Measurements from ENCODE around the gene NKX2-1.
"Not testable (repeated sequence)": the region's sequence is repeated elsewhere in the genome, so short reads cannot be mapped to it uniquely, and the experiment has no call there.

Gene NKX2-1

GRCh38 chr14:36519431-36520321 lies at the start of gene NKX2-1:
Gene NKX2-1, minus strand, starts transcription at chr14:36520232. Its CDS starts 103 bp downstream, at chr14:36520129.
- no peak for DNase-seq (ENCODE audit: low read depth in 2 of 2)

- DNase-seq (ENCODE audit: low read depth in 2 of 2), result no peak
These were observed 36.9 kb upstream of the NKX2-1 start for GRCh38 chr14:36556811-36557433.

GRCh38 chr14:36555998-36556743 lies 36.1 kb upstream of the NKX2-1 start:
- no peak for DNase-seq (ENCODE audit: low read depth in 2 of 2)

- DNase-seq (ENCODE audit: low read depth in 2 of 2), result no peak
These were observed 33.7 kb upstream of the NKX2-1 start for GRCh38 chr14:36553656-36554260.

- no peak for DNase-seq (ENCODE audit: low read depth in 2 of 2)
These were observed 30.9 kb upstream of the NKX2-1 start for GRCh38 chr14:36550899-36551298.

GRCh38 chr14:36544280-36544679 lies 24.2 kb upstream of the NKX2-1 start:
- DNase-seq (ENCODE audit: low read depth in 2 of 2), result not testable (repeated sequence)

- DNase-seq (ENCODE audit: low read depth in 2 of 2), result no peak
These were observed 18.0 kb upstream of the NKX2-1 start for GRCh38 chr14:36538051-36538450.

- no peak for DNase-seq (ENCODE audit: low read depth in 2 of 2)
These were observed 9.0 kb upstream of the NKX2-1 start for GRCh38 chr14:36529062-36529461.

- DNase-seq (ENCODE audit: low read depth in 2 of 2), result no peak
These were observed 5.7 kb upstream of the NKX2-1 start for GRCh38 chr14:36525746-36526099.

- no peak for DNase-seq (ENCODE audit: low read depth in 2 of 2)
These were observed 5.1 kb upstream of the NKX2-1 start for GRCh38 chr14:36524874-36525745.

- DNase-seq (ENCODE audit: low read depth in 2 of 2), result no peak
These were observed 4.3 kb upstream of the NKX2-1 start for GRCh38 chr14:36524220-36524837.

- no peak for DNase-seq (ENCODE audit: low read depth in 2 of 2)
These were observed 3.1 kb upstream of the NKX2-1 start for GRCh38 chr14:36522972-36523715.

- no peak for DNase-seq (ENCODE audit: low read depth in 2 of 2)
These were observed 2.4 kb upstream of the NKX2-1 start for GRCh38 chr14:36522347-36522971.

GRCh38 chr14:36521598-36522345 lies 1.7 kb upstream of the NKX2-1 start:
- DNase-seq (ENCODE audit: low read depth in 2 of 2), result no peak

- no peak for DNase-seq (ENCODE audit: low read depth in 2 of 2)
These were observed 831 bp upstream of the NKX2-1 start for GRCh38 chr14:36520601-36521525.

- DNase-seq (ENCODE audit: low read depth in 2 of 2), result no peak
These were observed 1.2 kb downstream of the NKX2-1 start for GRCh38 chr14:36518586-36519430.

Data from stimulated activated CD8-positive, alpha-beta memory T cell treated with anti-CD3 and anti-CD28 coated beads, Interleukin-15, amount 100 ng/mL, for 48 hours (primary cell).